ENCODE measurements around the gene CHRNA4. TPM values are rescaled to one million over a fixed set of nuclear protein-coding genes. Genes with fewer than 3 reads are reported as not detected.

The CHRNA4 gene
- total and polyA plus RNA-seq, 10 of the 15 experiments (the other 5 are each of a cell fraction or from before 2014, with no cell fraction given) = 0.04 to 0.41 (median 0.06) TPM; not detected in 5

GRCh38 chr20:63351326-63351700, 9.8 kb downstream of the CHRNA4 start (continued):
- no peak for TF ChIP-seq ZBTB40 (IDR thresholded peaks at IDR 0.05; ENCODE audit: borderline replicate concordance)
- no peak for TF ChIP-seq SIX5 (IDR thresholded peaks at IDR 0.05; ENCODE audit: low read depth, low read length, severe bottlenecking)
- TF ChIP-seq NBN (IDR thresholded peaks at IDR 0.05) = no peak
- TF ChIP-seq SKIL (IDR thresholded peaks at IDR 0.05; ENCODE audit: low read depth, poor library complexity, severe bottlenecking) = no peak
- no peak for TF ChIP-seq KLF5 (IDR thresholded peaks at IDR 0.05; ENCODE audit: partially characterized antibody)
- no peak for TF ChIP-seq MYC (IDR thresholded peaks at IDR 0.05; ENCODE audit: insufficient read depth, insufficient read length, insufficient replicate concordance, low read length, severe bottlenecking)
- TF ChIP-seq CBX5 (IDR thresholded peaks at IDR 0.05; ENCODE audit: low read depth) = no peak
- no peak for TF ChIP-seq BCL3 (IDR thresholded peaks at IDR 0.05; ENCODE audit: borderline replicate concordance, insufficient read depth, low read depth, low read length, poor library complexity, severe bottlenecking)
- TF ChIP-seq IKZF2 (IDR thresholded peaks at IDR 0.05) = no peak
- no peak for TF ChIP-seq PAX8 (IDR thresholded peaks at IDR 0.05)
